Endothelial cell of umbilical vein (primary cell): Measurements from ENCODE around the gene CASK. TPM values are rescaled to one million over a fixed set of nuclear protein-coding genes. Genes with fewer than 3 reads are reported as not detected.

Experiments
- BruUV-seq: library from RNA; stranded (reverse); fragments of 400-500 nt; replicated peaks from 2 replicates; lab custom pipeline; 2021; lab: Mats Ljungman, UMichigan
- CTCF ChIA-PET: fragments of 300-600, 350-600 bp; sonication (Branson Sonifier 250); formaldehyde crosslinking; loops from one replicate; lab custom pipeline; 2021; ENCODE audit warnings: antibody characterized with exemption, inconsistent platforms; lab: Charles Lee
- POLR2A ChIA-PET: fragments of 300-600, 350-600 bp; sonication (Branson Sonifier 250); formaldehyde crosslinking; loops from one replicate; lab custom pipeline; 2021; ENCODE audit warnings: antibody characterized with exemption, inconsistent platforms; lab: Charles Lee
- DNase-seq: peaks from one replicate; pipeline ENCODE4 v3.0.0-alpha.2; 2011; ENCODE audit warnings: low read depth, low spot score
- FAIRE-seq: peaks from 2 replicates; lab custom pipeline; 2011; peaks lifted over from hg19 to GRCh38; lab: Jason Lieb, UNC
- H2AFZ ChIP-seq: 2 replicates; pipeline ENCODE4 v1.6.0; 2012; ENCODE audit warnings: low read depth, low read length, control low read depth, inconsistent platforms
- H3K27ac ChIP-seq: 2 replicates; pipeline ENCODE4 v1.5.1; 2011; ENCODE audit warnings: low read depth, mild to moderate bottlenecking, control low read depth, low read length, moderate library complexity; ENCODE audit not compliant: insufficient read depth
- H3K27me3 ChIP-seq, 2 experiments: 2 replicates each; pipeline versions ENCODE4 v1.6.0 to v1.6.1; 2011; ENCODE audit warnings: low read length in 2 of 2, mixed read lengths in 1 of 2; ENCODE audit not compliant: control insufficient read depth in 2 of 2, insufficient read depth in 2 of 2
- H3K36me3 ChIP-seq, 2 experiments: 2 replicates in 1 of 2; 3 replicates in 1 of 2; pipeline ENCODE4 v1.5.1; 2011; ENCODE audit warnings: low read length in 2 of 2, mild to moderate bottlenecking in 1 of 2, moderate library complexity in 1 of 2; ENCODE audit not compliant: control insufficient read depth in 2 of 2, insufficient read depth in 2 of 2; ENCODE audit errors: extremely low read depth in 1 of 2
- H3K4me1 ChIP-seq: 3 replicates; pipeline ENCODE4 v1.5.1; 2011; ENCODE audit warnings: mild to moderate bottlenecking, low read length; ENCODE audit not compliant: control insufficient read depth, insufficient read depth; ENCODE audit errors: extremely low read depth
- H3K4me2 ChIP-seq: 2 replicates; pipeline ENCODE4 v1.6.1; 2011; ENCODE audit warnings: low read length, control low read depth, mixed read lengths; ENCODE audit not compliant: insufficient read depth
- H3K4me3 ChIP-seq, 3 experiments: fragments of 200-600 bp in 1 of 3; sonication (generic), shearing (Covaris generic) in 1 of 3; replicated peaks in 1 of 3; 2 replicates each; pipeline ENCODE4 v1.5.1; 2011 to 2016; ENCODE audit warnings: control low read depth in 3 of 3, low read length in 3 of 3, mild to moderate bottlenecking in 2 of 3, inconsistent platforms in 1 of 3, low read depth in 1 of 3, moderate library complexity in 1 of 3; ENCODE audit not compliant: insufficient read depth in 1 of 3
- H3K79me2 ChIP-seq: 2 replicates; pipeline ENCODE4 v1.6.0; 2012; ENCODE audit warnings: low read length, inconsistent platforms; ENCODE audit not compliant: control insufficient read depth, insufficient read depth
- H3K9ac ChIP-seq: replicated peaks from 2 replicates; pipeline ENCODE3; 2011; ENCODE audit warnings: low read length, control low read depth; ENCODE audit not compliant: insufficient read depth; ENCODE audit errors: extremely low read depth
- H3K9me1 ChIP-seq: replicated peaks from 3 replicates; pipeline ENCODE4 v1.6.0; 2011; ENCODE audit warnings: mild to moderate bottlenecking, low read length; ENCODE audit not compliant: control insufficient read depth, insufficient read depth; ENCODE audit errors: extremely low read depth
- H3K9me3 ChIP-seq: replicated peaks from 2 replicates; pipeline ENCODE4 v1.5.1; 2012; ENCODE audit warnings: low read length, inconsistent platforms; ENCODE audit not compliant: control insufficient read depth, insufficient read depth
- H4K20me1 ChIP-seq: replicated peaks from 2 replicates; pipeline ENCODE3; 2011; ENCODE audit warnings: mild to moderate bottlenecking, low read length; ENCODE audit not compliant: control insufficient read depth, insufficient read depth; ENCODE audit errors: extremely low read depth
- EZH2 ChIP-seq: IDR thresholded peaks from 2 replicates; pipeline ENCODE4 v1.6.1; 2012; ENCODE audit warnings: borderline replicate concordance, low read depth, mild to moderate bottlenecking, moderate library complexity, low read length, inconsistent platforms; ENCODE audit not compliant: severe bottlenecking
- FOS ChIP-seq: IDR thresholded peaks from 2 replicates; pipeline ENCODE4 v1.6.1; 2011; ENCODE audit warnings: mild to moderate bottlenecking, low read length, moderate library complexity, borderline replicate concordance; ENCODE audit not compliant: insufficient read depth
- GATA2 ChIP-seq: IDR thresholded peaks from 2 replicates; pipeline ENCODE4 v1.7.0; 2011; ENCODE audit warnings: low read depth, mild to moderate bottlenecking, moderate library complexity, mixed read lengths, low read length; ENCODE audit not compliant: insufficient read length, insufficient read depth
- JUN ChIP-seq: IDR thresholded peaks from 2 replicates; pipeline ENCODE4 v1.6.1; 2011; ENCODE audit warnings: borderline replicate concordance, low read depth; ENCODE audit not compliant: insufficient read length, insufficient read depth
- MYC ChIP-seq: IDR thresholded peaks from one replicate; pipeline ENCODE4 v1.6.1; 2011; ENCODE audit warnings: mild to moderate bottlenecking, low read depth, low read length
- POLR2A ChIP-seq: IDR thresholded peaks from 2 replicates; pipeline ENCODE4 v1.6.1; 2012; ENCODE audit warnings: low read depth, mild to moderate bottlenecking, control low read depth, low read length
- POLR2AphosphoS5 ChIP-seq: IDR thresholded peaks from 2 replicates; pipeline ENCODE4 v1.6.1; 2012; ENCODE audit warnings: low read depth, mild to moderate bottlenecking, control low read depth, low read length, moderate library complexity; ENCODE audit not compliant: insufficient read depth
- dilution Hi-C: fragments of 300-500 bp; cut with MboI; formaldehyde crosslinking; loops from one replicate; pipeline ENCODE4 v1.15.0; 2019; ENCODE audit warnings: low sequenced_read_pairs; ENCODE audit not compliant: extremely low pct_ligation_motif_present
- intact Hi-C: fragments of 100-400 bp; cut with micrococcal nuclease; formaldehyde crosslinking; loops from one replicate; pipeline ENCODE4 v1.10.0; 2022
- polyA plus RNA-seq, 4 experiments: library from polyadenylated mRNA; depleted of rRNA in 3 of 4; stranded (reverse) in 3 of 4; unstranded in 1 of 4; fragments of >200 nt; gene quantifications; 2 replicates each; pipeline versions ENCODE4 v1.2.1 to v1.2.3, GENCODE V29; 2011 to 2012; ENCODE audit warnings: missing spikeins in 1 of 4
- total RNA-seq: library from RNA; stranded (reverse); gene quantifications from 2 replicates; pipeline ENCODE4 v1.2.3, GENCODE V29; 2021
- TF ChIP-seq, protein P1 (sequence below), 2 donors: IDR thresholded peaks; 1 replicate in 1 of 2; 2 replicates in 1 of 2; pipeline ENCODE4 v1.5.1; 2011; ENCODE audit warnings: low read length in 2 of 2, mild to moderate bottlenecking in 2 of 2, moderate library complexity in 2 of 2, control low read depth in 1 of 2, inconsistent platforms in 1 of 2, low read depth in 1 of 2; ENCODE audit not compliant: insufficient read depth in 1 of 2; ENCODE audit errors: extremely low read depth in 1 of 2
- TF ChIP-seq, protein P2 (sequence below): IDR thresholded peaks from 2 replicates; pipeline ENCODE4 v1.6.1; 2011; ENCODE audit not compliant: insufficient read depth, insufficient read length

The CASK gene
- total and polyA plus RNA-seq, 2 donors (not counting 3 experiments of a cell fraction or from before 2014, with no cell fraction given), result 6.4 to 30.4 TPM

DNA sequence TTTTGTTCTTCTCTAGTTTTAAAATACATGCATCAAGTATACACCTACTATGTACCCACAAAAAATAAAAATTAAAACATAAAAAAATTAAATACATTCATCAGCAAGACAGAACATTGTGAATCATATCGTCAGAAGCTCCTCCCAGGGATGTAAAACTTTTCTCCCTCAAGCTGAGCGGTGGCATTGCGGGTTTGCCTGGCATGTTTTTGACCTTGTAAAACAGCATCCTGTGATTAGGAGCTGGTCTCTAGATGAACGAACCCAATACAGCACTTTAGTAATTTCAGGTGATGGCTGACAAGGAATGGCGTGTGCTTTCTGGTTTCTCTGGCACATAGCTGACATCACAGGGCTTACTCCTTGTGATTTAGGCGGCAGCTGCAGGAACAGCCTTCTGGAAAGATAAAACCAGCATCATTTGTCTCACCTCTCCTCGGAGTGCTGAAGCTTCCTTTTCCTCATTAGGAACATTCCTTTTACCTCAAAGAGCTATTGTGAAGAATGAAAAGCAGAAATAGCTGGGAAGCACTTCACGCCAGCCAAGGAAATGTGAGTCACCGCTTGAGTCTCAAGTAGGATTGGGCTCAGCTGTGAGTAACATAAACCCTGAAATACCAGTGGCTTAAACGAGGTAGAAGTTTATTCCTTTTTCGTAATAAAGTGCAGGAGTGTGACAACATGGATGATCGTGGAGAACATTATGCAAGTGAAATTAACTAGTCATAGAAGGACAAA is 431.9 kb downstream of the CASK start:
- Histone ChIP-seq H3K9ac (peak overlapping the region; percentile 35), H3K9me1 (no peaks in the 10 kb centered on the region), H3K4me2 (peak overlapping the region; percentile 51), H3K27ac (peak overlapping the region; percentile 81), H3K4me3 (peak overlapping the region in 1 of 3 experiments; percentile 20), H4K20me1 (no peaks in the 10 kb centered on the region), H3K79me2 (no peaks in the 10 kb centered on the region), H3K9me3 (no peaks in the 10 kb centered on the region), H3K27me3 (no peaks in the 10 kb centered on the region), H3K36me3 (no peaks in the 10 kb centered on the region), H2AFZ (peak overlapping the region; percentile 61), H3K4me1 (peaks cover 2% of the 10 kb centered on the region)
- BruUV-seq, result TSS peak; percentile 34
- DNase-seq (peak; percentile 86), FAIRE-seq (peak; percentile 96)
- POLR2A ChIA-PET, result interaction anchor here (0.6 kb wide), 1 partner anchor 12 kb away, joined by 5 read pairs; no protein-coding TSS in a partner anchor
- dilution Hi-C loops (no loop called here), intact Hi-C loops (no loop called here)
- TF ChIP-seq, protein P1, sequence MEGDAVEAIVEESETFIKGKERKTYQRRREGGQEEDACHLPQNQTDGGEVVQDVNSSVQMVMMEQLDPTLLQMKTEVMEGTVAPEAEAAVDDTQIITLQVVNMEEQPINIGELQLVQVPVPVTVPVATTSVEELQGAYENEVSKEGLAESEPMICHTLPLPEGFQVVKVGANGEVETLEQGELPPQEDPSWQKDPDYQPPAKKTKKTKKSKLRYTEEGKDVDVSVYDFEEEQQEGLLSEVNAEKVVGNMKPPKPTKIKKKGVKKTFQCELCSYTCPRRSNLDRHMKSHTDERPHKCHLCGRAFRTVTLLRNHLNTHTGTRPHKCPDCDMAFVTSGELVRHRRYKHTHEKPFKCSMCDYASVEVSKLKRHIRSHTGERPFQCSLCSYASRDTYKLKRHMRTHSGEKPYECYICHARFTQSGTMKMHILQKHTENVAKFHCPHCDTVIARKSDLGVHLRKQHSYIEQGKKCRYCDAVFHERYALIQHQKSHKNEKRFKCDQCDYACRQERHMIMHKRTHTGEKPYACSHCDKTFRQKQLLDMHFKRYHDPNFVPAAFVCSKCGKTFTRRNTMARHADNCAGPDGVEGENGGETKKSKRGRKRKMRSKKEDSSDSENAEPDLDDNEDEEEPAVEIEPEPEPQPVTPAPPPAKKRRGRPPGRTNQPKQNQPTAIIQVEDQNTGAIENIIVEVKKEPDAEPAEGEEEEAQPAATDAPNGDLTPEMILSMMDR (IDR thresholded peaks at IDR 0.05; ENCODE audit: extremely low read depth in 1 of 2, insufficient read depth in 1 of 2, low read depth in 1 of 2, low read length in 2 of 2), result no peak
- TF ChIP-seq POLR2A, result no peak
- TF ChIP-seq POLR2AphosphoS5, result peak; percentile 38
- no peak for TF ChIP-seq MYC
- peak; percentile 72 for TF ChIP-seq JUN
- TF ChIP-seq GATA2, result no peak
- TF ChIP-seq, protein P2, sequence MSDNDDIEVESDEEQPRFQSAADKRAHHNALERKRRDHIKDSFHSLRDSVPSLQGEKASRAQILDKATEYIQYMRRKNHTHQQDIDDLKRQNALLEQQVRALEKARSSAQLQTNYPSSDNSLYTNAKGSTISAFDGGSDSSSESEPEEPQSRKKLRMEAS, result no peak
- no peak for TF ChIP-seq EZH2
- TF ChIP-seq FOS, result peak; percentile 80
- CTCF ChIA-PET, result interaction anchor here (0.8 to 1.3 kb wide), 3 partner anchors 25 to 268 kb away, joined by 3 to 8 read pairs (median 3); no protein-coding TSS in a partner anchor
